Testis (tissue), 2 donors: ENCODE data around the gene PRRX1.

ENCODE experiments used
- CTCF ChIP-seq, 3 experiments: fragments of 450-650 bp in 2 of 3; fragments of 200-600 bp in 1 of 3; sonication (generic) in 1 of 3; IDR thresholded peaks; one replicate each; pipeline ENCODE4 v1.5.1; 2016 to 2019; ENCODE audit warnings: antibody characterized with exemption in 3 of 3, mild to moderate bottlenecking in 2 of 3, moderate library complexity in 1 of 3
- POLR2A ChIP-seq: fragments of 450-650 bp; IDR thresholded peaks from one replicate; pipeline ENCODE4 v1.6.1; 2017; ENCODE audit warnings: antibody characterized with exemption, mild to moderate bottlenecking, moderate library complexity

- TF ChIP-seq CTCF (IDR thresholded peaks at IDR 0.05) (no peak), POLR2A (no peak)
These were observed 383 bp upstream of the PRRX1 start for GRCh38 chr1:170663404-170664092.
